GM11168 (cell line): ENCODE data around the gene CDK3.

Experiments used
- in situ Hi-C: fragments of 300-500 bp; cut with MboI; formaldehyde crosslinking; loops from one replicate; pipeline ENCODE4 v1.12.0; 2022; ENCODE audit warnings: low sequenced_read_pairs; ENCODE audit not compliant: unreplicated experiment

Gene CDK3

DNA sequence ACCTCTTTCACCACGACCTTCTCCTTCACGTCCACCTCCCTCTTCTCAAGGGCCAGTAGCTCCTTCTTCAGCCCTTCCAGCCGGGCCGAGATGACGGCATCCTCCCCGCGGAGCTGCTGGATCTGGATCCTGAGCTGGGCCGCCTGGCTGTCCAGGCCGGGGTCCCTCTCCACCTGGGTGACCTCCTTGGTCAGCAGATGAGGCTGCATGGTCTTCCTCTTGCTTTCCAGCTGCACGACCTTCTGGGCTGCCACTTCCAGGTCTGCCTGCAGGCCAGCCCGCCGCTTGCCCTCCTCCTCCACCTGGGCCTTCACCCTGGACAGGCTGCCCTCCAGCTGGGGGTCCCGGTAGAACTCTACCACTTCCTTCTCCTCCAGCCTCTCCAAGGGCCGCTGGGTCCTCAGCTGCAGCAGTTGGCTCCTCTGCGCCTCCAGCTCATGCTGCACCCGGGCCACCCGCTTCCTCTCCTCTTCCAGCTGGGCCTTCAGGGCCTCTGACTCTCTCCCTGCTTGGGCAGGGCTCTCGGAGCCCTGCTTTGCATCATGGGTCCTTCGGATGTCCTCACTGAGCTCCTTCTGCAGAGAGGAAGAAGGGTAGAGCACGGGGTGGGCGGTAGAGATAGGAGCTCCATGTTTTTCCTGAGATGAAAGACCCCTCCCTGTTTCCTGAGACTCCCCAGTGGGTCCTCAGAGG lies 9.5 kb downstream of the CDK3 start:
- in situ Hi-C loops = loop anchor here (10.0 to 25.0 kb wide), 2 partner anchors 95 to 277 kb away; no protein-coding TSS in a partner anchor

DNA sequence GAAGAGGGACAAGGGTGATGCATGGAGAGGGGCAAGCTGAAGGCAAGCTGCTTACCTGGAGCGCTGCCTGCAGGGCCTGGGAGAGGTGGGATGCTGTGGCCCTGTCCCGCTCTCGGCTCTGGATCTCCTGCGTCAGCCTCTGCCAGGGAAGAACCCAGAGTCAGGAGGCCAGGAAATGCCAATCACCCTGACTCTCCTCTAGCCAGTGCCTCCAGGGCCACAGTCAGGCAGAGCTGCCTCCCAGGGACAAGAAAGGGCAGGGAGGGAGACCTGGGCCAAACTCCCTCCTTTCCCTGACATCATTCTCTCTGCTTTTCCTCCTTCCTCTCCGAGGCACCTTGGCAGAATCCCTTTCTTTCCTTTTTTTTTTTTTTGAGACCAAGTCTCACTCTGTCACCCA lies 11.3 kb downstream of the CDK3 start:
- in situ Hi-C loops = loop anchor here (25.0 kb wide), 1 partner anchor 275 kb away; no protein-coding TSS in a partner anchor

DNA sequence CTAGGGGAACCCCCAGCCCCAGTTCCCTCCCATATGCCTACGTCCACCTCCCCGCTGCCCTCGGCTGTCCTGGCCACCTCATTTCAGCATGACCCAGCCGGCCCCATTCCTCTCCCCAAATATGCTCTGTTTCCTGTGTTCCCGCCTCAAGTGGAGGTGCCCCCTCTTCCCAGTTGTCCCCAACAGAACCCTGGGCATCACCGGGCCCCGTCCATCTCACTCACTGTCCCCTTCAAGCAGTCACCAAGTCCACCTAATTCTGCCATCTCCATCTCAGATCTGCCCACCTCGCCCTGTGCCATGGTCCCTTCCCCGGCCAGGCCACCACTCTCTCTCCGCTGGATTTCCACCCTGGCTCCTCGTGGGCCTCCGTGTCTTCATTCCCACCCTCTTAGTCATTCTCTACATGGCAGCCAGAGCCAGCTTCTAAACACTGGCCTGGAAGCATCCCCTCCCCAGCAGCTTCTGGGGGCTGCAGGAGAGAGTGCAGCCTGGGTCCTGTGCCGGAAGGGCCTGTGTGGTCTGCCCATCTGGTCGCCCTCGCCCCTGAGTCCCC lies 12.8 kb downstream of the CDK3 start:
- in situ Hi-C loops = loop anchor here (25.0 kb wide), 1 partner anchor 274 kb away; no protein-coding TSS in a partner anchor

GRCh38 chr17:76014100-76014924 lies 13.7 kb downstream of the CDK3 start:
- in situ Hi-C loops = loop anchor here (25.0 kb wide), 1 partner anchor 273 kb away; no protein-coding TSS in a partner anchor

DNA sequence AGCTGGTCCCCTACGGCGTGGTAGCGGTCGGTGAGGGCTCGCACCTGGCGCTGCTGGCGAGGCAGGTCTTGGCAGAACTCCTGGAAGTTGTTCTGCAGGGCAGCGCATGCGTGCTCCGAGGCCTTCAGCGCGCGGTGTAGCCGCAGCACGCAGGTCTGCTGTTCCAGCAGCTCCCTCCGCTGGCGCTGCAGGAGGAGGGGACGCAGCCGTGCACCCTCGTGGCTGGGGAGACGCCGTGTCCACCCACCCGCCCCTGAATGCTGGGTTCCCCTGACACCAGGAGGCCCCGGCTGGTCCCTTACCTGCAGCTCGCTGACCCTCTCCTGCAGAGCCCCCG lies 14.2 kb downstream of the CDK3 start:
- in situ Hi-C loops = loop anchor here (25.0 kb wide), 1 partner anchor 272 kb away; no protein-coding TSS in a partner anchor

GRCh38 chr17:76017481-76018339 lies 17.1 kb downstream of the CDK3 start:
- in situ Hi-C loops = loop anchor here (25.0 kb wide), 1 partner anchor 270 kb away; no protein-coding TSS in a partner anchor

DNA sequence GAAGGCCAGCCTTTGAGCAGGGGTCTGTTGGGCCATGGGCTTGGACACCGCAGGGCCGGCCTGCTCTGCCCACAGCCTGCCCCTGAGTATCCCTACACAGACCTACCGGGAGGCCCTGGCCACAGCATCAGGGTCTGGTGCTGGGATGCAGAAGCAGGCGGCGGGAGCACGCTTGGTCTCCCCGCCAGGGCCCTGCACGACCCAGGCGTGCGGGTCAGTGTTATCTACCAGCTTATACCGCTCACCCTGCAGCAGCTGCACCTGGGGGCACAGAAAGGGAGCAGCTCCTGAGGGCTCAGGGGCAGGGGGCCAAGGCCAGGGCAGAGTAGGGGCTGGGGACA lies 17.7 kb downstream of the CDK3 start:
- in situ Hi-C loops = loop anchor here (25.0 kb wide), 1 partner anchor 269 kb away; no protein-coding TSS in a partner anchor

DNA sequence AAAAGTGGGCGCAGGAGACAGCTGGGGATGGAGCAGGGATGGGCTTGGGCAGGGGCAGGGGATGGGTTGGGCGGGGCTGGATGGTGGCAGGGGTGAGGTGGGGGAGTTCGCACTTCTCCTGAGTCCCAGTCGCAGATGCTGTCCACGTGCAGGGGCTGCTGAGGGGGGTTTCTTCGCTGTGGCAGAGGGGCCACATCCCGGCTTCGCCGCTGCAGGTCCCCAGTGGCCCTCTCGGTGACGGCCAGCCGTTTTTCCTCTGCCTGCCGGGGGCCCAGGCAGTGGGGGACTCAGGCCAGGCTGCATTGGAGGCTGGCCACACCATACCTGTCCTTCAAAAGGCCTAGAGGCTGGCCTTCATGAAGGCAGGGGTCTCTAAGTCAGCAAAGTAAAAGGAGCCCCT lies 18.1 kb downstream of the CDK3 start:
- in situ Hi-C loops = loop anchor here (25.0 kb wide), 1 partner anchor 268 kb away; no protein-coding TSS in a partner anchor

DNA sequence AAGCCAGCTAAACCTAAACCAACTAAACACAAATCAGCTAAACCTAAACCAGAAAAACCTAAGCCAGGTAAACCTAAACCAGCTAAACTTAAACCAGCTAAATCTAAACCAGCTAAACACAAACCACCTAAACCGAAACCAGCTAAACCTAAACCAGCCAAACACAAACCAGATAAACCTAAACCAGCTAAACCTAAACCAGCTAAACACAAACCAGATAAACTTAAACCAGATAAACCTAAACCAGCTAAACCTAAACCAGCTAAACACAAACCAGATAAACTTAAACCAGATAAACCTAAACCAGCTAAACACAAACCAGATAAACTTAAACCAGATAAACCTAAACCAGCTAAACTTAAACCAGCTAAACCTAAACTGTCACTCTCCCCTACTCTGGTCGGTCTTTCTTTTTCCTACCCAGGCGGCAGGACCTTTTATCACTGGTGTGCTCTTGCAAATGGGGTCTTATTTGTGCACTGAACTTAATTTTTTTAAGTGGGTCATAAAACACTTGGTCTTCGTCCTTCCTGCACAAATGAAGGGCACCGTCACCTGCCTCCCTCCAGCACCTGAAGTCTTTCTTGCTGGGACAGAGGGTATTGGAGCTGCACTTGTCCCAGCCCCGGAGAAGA lies 19.3 kb downstream of the CDK3 start:
- in situ Hi-C loops = loop anchor here (25.0 kb wide), 1 partner anchor 267 kb away; no protein-coding TSS in a partner anchor

DNA sequence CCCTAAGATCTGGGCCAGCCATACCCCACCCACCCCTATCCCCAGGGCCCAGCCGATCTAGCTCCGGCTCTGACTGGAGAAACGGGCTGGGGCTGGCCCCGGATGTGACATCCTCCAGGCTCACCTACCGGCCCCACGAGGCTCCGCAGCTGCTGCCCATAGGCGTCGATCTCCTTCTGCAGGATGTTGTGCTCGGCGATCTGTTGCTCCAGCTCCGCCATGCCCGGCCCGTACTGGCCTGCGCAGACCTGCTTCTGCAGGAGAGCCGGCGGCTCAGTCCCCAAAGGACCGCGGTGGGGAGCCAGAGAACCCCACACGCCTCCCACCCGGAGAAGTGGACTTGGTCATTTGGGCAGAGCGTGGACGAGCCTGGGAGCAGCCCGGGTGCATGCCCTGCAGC lies 21.6 kb downstream of the CDK3 start:
- in situ Hi-C loops = loop anchor here (25.0 kb wide), 1 partner anchor 265 kb away; no protein-coding TSS in a partner anchor

- in situ Hi-C loops = loop anchor here (25.0 kb wide), 1 partner anchor 264 kb away; no protein-coding TSS in a partner anchor
These were observed 22.6 kb downstream of the CDK3 start for GRCh38 chr17:76022973-76023899.

DNA sequence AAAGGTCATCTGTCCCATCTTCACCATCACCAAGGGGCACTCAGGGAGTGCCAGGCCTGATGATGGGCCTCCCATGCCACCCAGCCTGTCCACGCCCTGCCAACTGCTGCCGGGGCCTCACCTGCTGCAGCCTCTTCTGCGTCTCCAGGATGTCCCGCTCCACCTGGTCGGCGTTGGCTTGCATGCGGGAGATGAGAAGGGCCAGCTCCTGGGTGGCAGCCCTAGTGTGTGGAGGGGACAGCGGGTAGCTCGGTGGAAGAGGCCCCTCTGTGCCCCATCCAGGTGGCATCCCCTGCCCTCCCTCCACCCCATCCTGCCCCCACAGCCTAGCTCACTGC lies 23.2 kb downstream of the CDK3 start:
- in situ Hi-C loops = loop anchor here (25.0 kb wide), 1 partner anchor 263 kb away; no protein-coding TSS in a partner anchor

DNA sequence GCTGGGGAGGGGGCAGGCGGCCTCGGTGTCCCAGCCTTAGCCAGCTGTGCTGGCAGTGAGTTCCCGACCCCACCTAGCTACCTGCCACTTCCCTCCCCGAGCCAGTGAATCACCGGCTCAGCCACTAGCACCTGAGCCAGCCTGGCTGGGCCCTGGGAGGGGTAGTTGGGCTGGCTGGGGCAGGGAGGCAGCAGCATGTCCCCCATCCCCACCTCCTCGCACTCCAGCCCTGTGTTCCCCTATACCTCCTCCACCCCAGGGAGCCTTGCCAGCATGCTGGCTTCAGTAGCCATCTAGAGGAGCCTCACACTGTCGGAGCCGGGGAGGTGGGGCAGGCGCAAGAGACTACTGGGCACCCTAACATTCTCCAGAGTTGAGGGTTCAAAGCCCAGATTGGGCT lies 23.7 kb downstream of the CDK3 start:
- in situ Hi-C loops = loop anchor here (25.0 kb wide), 1 partner anchor 263 kb away; no protein-coding TSS in a partner anchor

- in situ Hi-C loops = no loop called here
These were observed 24.6 kb downstream of the CDK3 start for GRCh38 chr17:76025294-76025693.

- in situ Hi-C loops = no loop called here
These were observed 26.1 kb downstream of the CDK3 start for GRCh38 chr17:76026714-76027158.

DNA sequence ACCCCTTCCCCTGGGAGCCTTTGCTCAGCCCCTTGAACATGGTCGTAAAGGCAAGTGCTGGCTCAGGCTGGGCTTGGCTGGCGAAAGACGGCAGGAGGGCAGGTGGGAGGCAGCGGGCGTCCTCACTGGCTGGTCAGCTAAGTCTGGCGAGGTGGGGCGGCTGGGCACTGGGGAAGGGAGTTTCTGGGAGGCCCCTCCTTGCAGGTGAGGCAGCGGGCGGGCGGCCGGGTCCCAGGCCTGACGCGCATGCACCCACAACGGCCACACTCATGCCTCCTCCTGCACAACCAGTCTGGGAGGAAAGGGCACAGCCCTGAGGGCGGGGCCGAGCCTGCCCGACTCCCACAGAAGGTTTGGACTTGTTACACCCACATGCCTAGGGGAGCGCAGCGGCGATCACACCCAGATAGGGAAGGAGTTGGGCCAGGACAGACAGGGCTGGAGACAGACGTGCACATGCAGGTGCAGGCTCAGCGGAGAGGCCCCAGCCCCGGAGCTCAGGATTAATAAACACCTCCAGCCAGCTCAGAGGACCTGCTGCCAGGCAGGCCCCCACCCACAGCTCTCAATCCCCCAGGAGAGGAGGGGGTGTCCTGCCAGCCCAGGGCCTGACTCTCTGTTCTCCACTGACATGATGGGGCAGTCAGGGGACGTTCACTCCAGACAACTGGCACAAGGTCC lies 26.6 kb downstream of the CDK3 start, which contains the start of gene EVPL:
Gene EVPL (minus strand): TSS at position 148 of the 681 bp plus-strand sequence. CDS start 108 bp downstream, at position 40.
- in situ Hi-C loops = no loop called here

DNA sequence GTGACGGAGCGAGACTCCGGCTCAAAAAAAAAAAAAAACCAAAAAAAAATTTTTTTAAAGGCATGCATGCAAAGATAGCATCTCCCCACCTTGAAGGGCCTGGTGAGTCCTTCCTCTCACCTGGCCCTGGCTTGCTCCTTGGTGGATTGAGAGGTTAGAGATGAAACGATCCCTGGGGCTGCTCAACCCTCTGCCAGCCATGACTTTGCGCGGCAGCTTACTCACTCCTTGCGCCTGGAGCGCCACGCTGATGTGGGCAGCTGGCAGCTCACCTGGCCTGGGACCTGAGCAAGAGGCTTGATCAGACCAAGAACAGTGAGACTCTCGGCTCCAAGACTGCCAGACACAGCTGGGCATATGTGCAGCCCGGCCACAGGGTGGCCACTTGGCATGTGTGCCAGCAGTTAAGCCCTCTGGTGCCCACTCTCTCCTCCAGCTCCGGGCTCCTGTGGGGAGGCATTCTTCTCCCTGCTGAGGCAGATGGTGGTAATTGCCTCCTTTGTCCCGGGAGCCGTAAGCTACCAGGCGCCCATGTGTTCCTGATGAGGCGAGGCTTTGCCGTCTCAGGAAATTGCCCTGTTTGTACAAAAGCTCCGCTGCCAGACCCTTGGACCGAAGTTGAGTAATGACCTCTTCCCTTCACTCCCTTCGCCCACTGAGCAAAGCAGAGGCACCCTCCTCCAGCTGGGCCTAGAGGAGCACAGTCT lies 31.6 kb downstream of the CDK3 start:
- in situ Hi-C loops = no loop called here
